Measurements from ENCODE around the gene DSTYK. TPM values are rescaled to one million over a fixed set of nuclear protein-coding genes. Genes with fewer than 3 reads are reported as not detected.
"Not testable (repeated sequence)": the region's sequence is repeated elsewhere in the genome, so short reads cannot be mapped to it uniquely, and the experiment has no call there.

Gene DSTYK
- polyA plus RNA-seq, 1 donor from 2014 or later: 12.1 TPM

DNA sequence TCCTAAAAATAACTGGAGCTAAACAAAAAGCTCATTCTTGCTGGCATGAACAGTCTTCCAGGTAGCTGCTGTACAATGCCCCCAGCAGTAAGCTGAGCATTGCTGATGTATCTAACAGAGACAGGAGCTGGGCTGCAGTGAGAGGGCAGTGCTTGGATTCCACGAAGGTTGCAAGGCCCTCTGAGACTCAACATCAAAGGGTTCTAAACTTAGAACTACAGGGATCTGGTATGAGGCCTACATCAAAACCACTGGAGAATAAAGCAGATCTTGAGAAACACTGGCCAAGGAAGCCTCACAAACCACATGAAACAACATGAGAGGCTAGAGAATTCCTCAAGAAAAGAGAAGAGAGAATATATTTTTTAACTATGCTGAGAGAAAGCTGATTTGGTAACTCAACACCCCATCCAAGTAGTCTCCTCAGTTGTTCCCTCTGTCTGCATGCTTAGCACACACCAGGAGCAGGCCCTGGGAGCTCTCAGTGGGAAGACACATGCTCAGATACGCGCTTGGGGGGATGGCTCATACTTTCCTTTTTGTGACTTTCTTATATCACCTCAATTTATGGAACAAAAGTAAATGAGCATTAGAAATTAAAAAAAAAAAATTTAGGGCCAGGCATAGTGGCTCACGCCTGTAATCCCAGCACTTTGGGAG is 27.7 kb downstream of the DSTYK start:
- H3K9me3 ChIP-seq (ENCODE audit: low read length): no peaks in the 10 kb centered on the region
- H2AFZ ChIP-seq (ENCODE audit: low read depth, low read length): no peak overlapping the region
- no peak for TF ChIP-seq SMC3 (conservative IDR thresholded peaks at IDR 0.05; ENCODE audit: poor library complexity)
- TF ChIP-seq, protein P1, sequence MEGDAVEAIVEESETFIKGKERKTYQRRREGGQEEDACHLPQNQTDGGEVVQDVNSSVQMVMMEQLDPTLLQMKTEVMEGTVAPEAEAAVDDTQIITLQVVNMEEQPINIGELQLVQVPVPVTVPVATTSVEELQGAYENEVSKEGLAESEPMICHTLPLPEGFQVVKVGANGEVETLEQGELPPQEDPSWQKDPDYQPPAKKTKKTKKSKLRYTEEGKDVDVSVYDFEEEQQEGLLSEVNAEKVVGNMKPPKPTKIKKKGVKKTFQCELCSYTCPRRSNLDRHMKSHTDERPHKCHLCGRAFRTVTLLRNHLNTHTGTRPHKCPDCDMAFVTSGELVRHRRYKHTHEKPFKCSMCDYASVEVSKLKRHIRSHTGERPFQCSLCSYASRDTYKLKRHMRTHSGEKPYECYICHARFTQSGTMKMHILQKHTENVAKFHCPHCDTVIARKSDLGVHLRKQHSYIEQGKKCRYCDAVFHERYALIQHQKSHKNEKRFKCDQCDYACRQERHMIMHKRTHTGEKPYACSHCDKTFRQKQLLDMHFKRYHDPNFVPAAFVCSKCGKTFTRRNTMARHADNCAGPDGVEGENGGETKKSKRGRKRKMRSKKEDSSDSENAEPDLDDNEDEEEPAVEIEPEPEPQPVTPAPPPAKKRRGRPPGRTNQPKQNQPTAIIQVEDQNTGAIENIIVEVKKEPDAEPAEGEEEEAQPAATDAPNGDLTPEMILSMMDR (IDR thresholded peaks at IDR 0.05; ENCODE audit: poor library complexity, severe bottlenecking): no peak
- TF ChIP-seq POLR2AphosphoS5 (IDR thresholded peaks at IDR 0.05): no peak
- TF ChIP-seq EP300 (conservative IDR thresholded peaks at IDR 0.05; ENCODE audit: poor library complexity, severe bottlenecking): no peak
- no peak for TF ChIP-seq MXI1 (conservative IDR thresholded peaks at IDR 0.05; ENCODE audit: poor library complexity, severe bottlenecking)
- TF ChIP-seq EZH2 (IDR thresholded peaks at IDR 0.05; ENCODE audit: borderline replicate concordance, insufficient read depth, low read length, poor library complexity, severe bottlenecking): no peak
- no peak for TF ChIP-seq RAD21 (conservative IDR thresholded peaks at IDR 0.05)
- no peak overlapping the region for H3K4me2 ChIP-seq (ENCODE audit: low read length)
- no peak overlapping the region for H3K4me3 ChIP-seq (ENCODE audit: low read length)
- no peak overlapping the region for H3K27ac ChIP-seq (ENCODE audit: low read length)
- H3K9me2 ChIP-seq (ENCODE audit: insufficient read depth, low read length): no peaks in the 10 kb centered on the region
- H3K9ac ChIP-seq (ENCODE audit: low read length): no peak overlapping the region
- no peaks in the 10 kb centered on the region for H4K20me1 ChIP-seq (ENCODE audit: insufficient read depth)
- no peaks in the 10 kb centered on the region for H3F3A ChIP-seq (ENCODE audit: insufficient read depth, low read length, poor library complexity, severe bottlenecking)
- H3K27me3 ChIP-seq (ENCODE audit: insufficient read depth, low read depth, low read length): no peaks in the 10 kb centered on the region
- peaks cover 5% of the 10 kb centered on the region for H3K79me2 ChIP-seq (replicated peaks; ENCODE audit: insufficient read depth, low read length)
- no peaks in the 10 kb centered on the region for H3K36me3 ChIP-seq (ENCODE audit: insufficient read depth, low read length)

DNA sequence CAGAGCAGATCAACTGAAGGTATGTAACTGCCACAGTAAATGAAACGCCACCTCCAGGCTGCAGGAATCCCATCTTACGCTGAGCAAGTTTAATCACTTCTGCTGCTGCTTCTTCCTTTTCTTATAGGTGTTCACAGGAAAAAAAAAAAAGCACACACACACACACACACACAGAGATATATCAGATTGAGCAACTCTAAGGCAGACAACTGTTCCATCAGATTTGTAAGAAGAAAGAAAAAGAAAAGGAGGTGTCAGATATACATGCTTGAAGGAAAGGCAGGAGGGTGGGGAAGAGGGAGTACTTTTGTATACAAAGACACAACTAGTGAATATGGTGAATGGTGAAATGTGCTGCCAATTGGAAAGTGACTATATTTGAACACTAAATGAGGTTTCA is 28.6 kb downstream of the DSTYK start:
- Histone ChIP-seq H3K4me3 (ENCODE audit: low read length) (no peak overlapping the region), H3K9me2 (ENCODE audit: insufficient read depth, low read length) (no peaks in the 10 kb centered on the region), H3K4me2 (ENCODE audit: low read length) (no peak overlapping the region), H4K20me1 (ENCODE audit: insufficient read depth) (no peaks in the 10 kb centered on the region), H3K9me3 (ENCODE audit: low read length) (no peaks in the 10 kb centered on the region), H3K27ac (ENCODE audit: low read length) (no peak overlapping the region), H2AFZ (ENCODE audit: low read depth, low read length) (no peak overlapping the region), H3K9ac (ENCODE audit: low read length) (no peak overlapping the region), H3K79me2 (replicated peaks; ENCODE audit: insufficient read depth, low read length) (peaks cover 1% of the 10 kb centered on the region), H3K27me3 (ENCODE audit: insufficient read depth, low read depth, low read length) (no peaks in the 10 kb centered on the region), H3F3A (ENCODE audit: insufficient read depth, low read length, poor library complexity, severe bottlenecking) (no peaks in the 10 kb centered on the region), H3K36me3 (ENCODE audit: insufficient read depth, low read length) (no peaks in the 10 kb centered on the region)
- TF ChIP-seq, protein P2, sequence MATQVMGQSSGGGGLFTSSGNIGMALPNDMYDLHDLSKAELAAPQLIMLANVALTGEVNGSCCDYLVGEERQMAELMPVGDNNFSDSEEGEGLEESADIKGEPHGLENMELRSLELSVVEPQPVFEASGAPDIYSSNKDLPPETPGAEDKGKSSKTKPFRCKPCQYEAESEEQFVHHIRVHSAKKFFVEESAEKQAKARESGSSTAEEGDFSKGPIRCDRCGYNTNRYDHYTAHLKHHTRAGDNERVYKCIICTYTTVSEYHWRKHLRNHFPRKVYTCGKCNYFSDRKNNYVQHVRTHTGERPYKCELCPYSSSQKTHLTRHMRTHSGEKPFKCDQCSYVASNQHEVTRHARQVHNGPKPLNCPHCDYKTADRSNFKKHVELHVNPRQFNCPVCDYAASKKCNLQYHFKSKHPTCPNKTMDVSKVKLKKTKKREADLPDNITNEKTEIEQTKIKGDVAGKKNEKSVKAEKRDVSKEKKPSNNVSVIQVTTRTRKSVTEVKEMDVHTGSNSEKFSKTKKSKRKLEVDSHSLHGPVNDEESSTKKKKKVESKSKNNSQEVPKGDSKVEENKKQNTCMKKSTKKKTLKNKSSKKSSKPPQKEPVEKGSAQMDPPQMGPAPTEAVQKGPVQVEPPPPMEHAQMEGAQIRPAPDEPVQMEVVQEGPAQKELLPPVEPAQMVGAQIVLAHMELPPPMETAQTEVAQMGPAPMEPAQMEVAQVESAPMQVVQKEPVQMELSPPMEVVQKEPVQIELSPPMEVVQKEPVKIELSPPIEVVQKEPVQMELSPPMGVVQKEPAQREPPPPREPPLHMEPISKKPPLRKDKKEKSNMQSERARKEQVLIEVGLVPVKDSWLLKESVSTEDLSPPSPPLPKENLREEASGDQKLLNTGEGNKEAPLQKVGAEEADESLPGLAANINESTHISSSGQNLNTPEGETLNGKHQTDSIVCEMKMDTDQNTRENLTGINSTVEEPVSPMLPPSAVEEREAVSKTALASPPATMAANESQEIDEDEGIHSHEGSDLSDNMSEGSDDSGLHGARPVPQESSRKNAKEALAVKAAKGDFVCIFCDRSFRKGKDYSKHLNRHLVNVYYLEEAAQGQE (IDR thresholded peaks at IDR 0.05; ENCODE audit: borderline replicate concordance): no peak
- TF ChIP-seq TAF1 (IDR thresholded peaks at IDR 0.05; ENCODE audit: low read depth): no peak
- TF ChIP-seq RAD21 (conservative IDR thresholded peaks at IDR 0.05): no peak
- no peak for TF ChIP-seq SMC3 (conservative IDR thresholded peaks at IDR 0.05; ENCODE audit: poor library complexity)
- TF ChIP-seq EP300 (conservative IDR thresholded peaks at IDR 0.05; ENCODE audit: poor library complexity, severe bottlenecking): no peak
- TF ChIP-seq, protein P1 (IDR thresholded peaks at IDR 0.05; ENCODE audit: poor library complexity, severe bottlenecking): no peak
- TF ChIP-seq MXI1 (conservative IDR thresholded peaks at IDR 0.05; ENCODE audit: poor library complexity, severe bottlenecking): no peak
- TF ChIP-seq EZH2 (IDR thresholded peaks at IDR 0.05; ENCODE audit: borderline replicate concordance, insufficient read depth, low read length, poor library complexity, severe bottlenecking): no peak
- no peak for TF ChIP-seq POLR2AphosphoS5 (IDR thresholded peaks at IDR 0.05)

DNA sequence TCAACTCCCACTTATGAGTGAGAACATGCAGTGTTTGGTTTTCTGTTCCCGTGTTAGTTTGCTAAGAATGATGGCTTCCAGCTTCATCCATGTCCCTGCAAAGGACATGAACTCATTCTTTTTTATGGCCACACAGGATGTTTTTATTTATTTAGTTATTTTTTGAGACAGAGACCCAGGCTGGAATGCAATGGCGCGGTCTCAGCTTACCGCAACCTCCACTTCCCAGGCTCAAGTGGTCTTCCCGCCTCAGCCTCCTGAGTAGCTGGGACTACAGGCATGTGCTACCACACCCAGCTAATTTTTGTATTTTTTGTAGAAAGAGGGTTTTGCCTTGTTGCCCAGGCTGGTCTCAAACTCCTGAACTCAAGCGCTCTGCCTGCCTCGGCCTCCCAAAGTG is 31.2 kb downstream of the DSTYK start:
- H3K9me3 ChIP-seq (ENCODE audit: low read length); H4K20me1 ChIP-seq (ENCODE audit: insufficient read depth); H3K9me2 ChIP-seq (ENCODE audit: insufficient read depth, low read length); H3K4me3 ChIP-seq (ENCODE audit: low read length); H3K9ac ChIP-seq (ENCODE audit: low read length); H3K4me2 ChIP-seq (ENCODE audit: low read length); H3K36me3 ChIP-seq (ENCODE audit: insufficient read depth, low read length); H3F3A ChIP-seq (ENCODE audit: insufficient read depth, low read length, poor library complexity, severe bottlenecking); H2AFZ ChIP-seq (ENCODE audit: low read depth, low read length); H3K27me3 ChIP-seq (ENCODE audit: insufficient read depth, low read depth, low read length); H3K27ac ChIP-seq (ENCODE audit: low read length); H3K79me2 ChIP-seq (replicated peaks; ENCODE audit: insufficient read depth, low read length): not testable (repeated sequence)

All from neural cell (in vitro differentiated cells).